Karpas-422 (cell line): ENCODE measurements around the gene BHMT. TPM values are rescaled to one million over a fixed set of nuclear protein-coding genes. Genes with fewer than 3 reads are reported as not detected.
"Not testable (repeated sequence)": the region's sequence is repeated elsewhere in the genome, so short reads cannot be mapped to it uniquely, and the experiment has no call there.

ENCODE experiments used
- DNase-seq: peaks from one replicate; pipeline ENCODE4 v3.0.0-alpha.2; 2015
- H2AFZ ChIP-seq: fragments of 200-600 bp; sonication (generic); 2 replicates; pipeline ENCODE4 v1.6.1; 2014; ENCODE audit warnings: antibody characterized with exemption, low read length, mixed read lengths
- H3K27ac ChIP-seq: fragments of 200-600 bp; sonication (generic); 2 replicates; pipeline ENCODE4 v1.5.1; 2014; ENCODE audit warnings: mild to moderate bottlenecking, low read length, moderate library complexity
- H3K27me3 ChIP-seq: fragments of 200-600 bp; sonication (generic); 2 replicates; pipeline ENCODE4 v1.6.1; 2014; ENCODE audit warnings: low read length, mixed read lengths
- H3K36me3 ChIP-seq: fragments of 200-600 bp; sonication (generic); 2 replicates; pipeline ENCODE4 v1.6.1; 2014; ENCODE audit warnings: low read length, mixed read lengths; ENCODE audit not compliant: insufficient read depth
- H3K4me1 ChIP-seq: fragments of 200-600 bp; sonication (generic); 2 replicates; pipeline ENCODE4 v1.6.1; 2014; ENCODE audit warnings: mild to moderate bottlenecking, low read length, mixed read lengths
- H3K4me2 ChIP-seq: fragments of 200-600 bp; sonication (generic); 2 replicates; pipeline ENCODE4 v1.6.1; 2014; ENCODE audit warnings: low read length, low read depth, mild to moderate bottlenecking; ENCODE audit not compliant: poor library complexity, severe bottlenecking
- H3K4me3 ChIP-seq: fragments of 200-600 bp; sonication (generic); 2 replicates; pipeline ENCODE4 v1.5.1; 2014; ENCODE audit warnings: mild to moderate bottlenecking, antibody characterized with exemption, low read length, mixed read lengths
- H3K79me2 ChIP-seq: fragments of 200-600 bp; sonication (generic); 2 replicates; pipeline ENCODE4 v1.6.1; 2014; ENCODE audit warnings: mild to moderate bottlenecking, low read length, mixed read lengths
- H3K9ac ChIP-seq: fragments of 200-600 bp; sonication (generic); 2 replicates; pipeline ENCODE4 v1.6.0; 2014; ENCODE audit warnings: low read length
- H3K9me2 ChIP-seq: fragments of 200-600 bp; sonication (generic), shearing (Covaris generic); replicated peaks from 2 replicates; pipeline ENCODE4 v1.6.0; 2014; ENCODE audit warnings: mild to moderate bottlenecking, low read length, moderate library complexity; ENCODE audit not compliant: insufficient read depth
- H3K9me3 ChIP-seq: fragments of 300-700, 200-600 bp; sonication (generic); 2 replicates; pipeline ENCODE4 v1.6.1; 2014; ENCODE audit warnings: low read length, mixed read lengths
- H4K20me1 ChIP-seq: fragments of 200-600 bp; sonication (generic); 2 replicates; pipeline ENCODE4 v1.6.1; 2014; ENCODE audit warnings: mild to moderate bottlenecking, antibody characterized with exemption, low read length, low read depth; ENCODE audit not compliant: insufficient read depth
- small RNA-seq: library from RNA; depleted of rRNA; stranded (forward); fragments of <200 nt; gene quantifications from one replicate; pipeline ENCODE3, GENCODE V24; 2014
- total RNA-seq: library from RNA; depleted of rRNA; stranded (reverse); fragments of >200 nt; shearing (Covaris generic); gene quantifications from 2 replicates; pipeline ENCODE4 v1.2.3, GENCODE V29; 2014; ENCODE audit warnings: low replicate concordance; rRNA removed

BHMT gene
- total RNA-seq, 1 experiment from 2014 or later = not detected

DNA sequence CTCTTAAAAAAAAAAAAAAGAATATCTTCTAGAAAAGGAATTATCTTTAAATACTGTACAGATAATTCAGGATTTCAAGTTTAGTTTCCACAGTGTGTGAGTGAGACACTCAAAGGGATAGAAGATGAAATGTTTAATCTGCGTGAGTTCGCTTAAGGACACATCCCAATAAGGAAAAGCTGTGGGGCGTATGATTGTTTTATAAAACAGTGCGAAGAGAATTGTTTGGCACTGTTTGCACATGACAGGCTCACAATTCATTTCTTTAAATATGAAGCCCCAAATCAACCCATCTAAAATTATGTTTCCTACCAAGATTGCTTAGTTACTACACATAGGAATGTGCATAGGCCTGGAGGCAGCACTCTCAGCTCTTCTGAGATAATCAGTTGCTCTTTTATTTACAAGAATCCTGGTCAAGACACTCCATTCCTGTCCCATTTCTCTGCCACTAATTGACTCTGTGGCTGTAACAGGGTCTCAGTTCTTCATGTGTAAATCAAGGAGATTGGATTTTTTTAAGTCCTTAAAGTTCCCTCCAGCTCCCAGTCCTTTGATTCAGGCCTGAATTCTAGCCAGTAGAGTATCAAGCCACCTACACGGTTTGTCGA is 60.1 kb downstream of the BHMT start:
- no peak overlapping the region for H3K4me3 ChIP-seq
- no peaks in the 10 kb centered on the region for H3K4me1 ChIP-seq
- no peak overlapping the region for H3K9ac ChIP-seq
- H3K9me3 ChIP-seq = no peaks in the 10 kb centered on the region
- H3K4me2 ChIP-seq = no peak overlapping the region
- no peaks in the 10 kb centered on the region for H3K9me2 ChIP-seq
- H3K36me3 ChIP-seq = no peaks in the 10 kb centered on the region
- no peaks in the 10 kb centered on the region for H4K20me1 ChIP-seq
- no peak overlapping the region for H2AFZ ChIP-seq
- no peak for DNase-seq
- no peak overlapping the region for H3K27ac ChIP-seq
- H3K79me2 ChIP-seq = no peaks in the 10 kb centered on the region
- no peaks in the 10 kb centered on the region for H3K27me3 ChIP-seq

DNA sequence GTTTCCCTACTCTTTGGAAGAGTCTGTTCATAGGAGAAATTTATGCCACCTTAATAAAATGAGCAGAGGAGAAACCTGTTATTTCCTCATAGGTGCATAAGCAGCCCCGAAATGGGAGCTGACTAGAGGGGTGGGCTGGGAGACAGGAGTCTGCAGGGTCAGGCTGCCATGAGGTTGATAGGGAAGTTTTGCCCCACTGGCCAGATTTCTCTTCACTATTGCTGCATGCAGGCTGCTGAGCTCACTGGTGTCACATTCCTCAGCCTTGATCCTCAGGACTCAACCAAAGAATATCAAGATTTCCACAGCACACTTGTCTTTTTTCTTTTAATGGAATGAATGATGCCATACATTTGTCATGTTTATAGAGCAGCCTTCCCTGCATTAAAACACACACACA is 60.7 kb downstream of the BHMT start:
- H3K9ac ChIP-seq = no peak overlapping the region
- no peak for DNase-seq
- no peaks in the 10 kb centered on the region for H3K9me3 ChIP-seq
- no peaks in the 10 kb centered on the region for H3K36me3 ChIP-seq
- no peak overlapping the region for H2AFZ ChIP-seq
- H3K79me2 ChIP-seq = no peaks in the 10 kb centered on the region
- no peak overlapping the region for H3K4me2 ChIP-seq
- H4K20me1 ChIP-seq = no peaks in the 10 kb centered on the region
- H3K4me1 ChIP-seq = no peaks in the 10 kb centered on the region
- H3K27me3 ChIP-seq = no peaks in the 10 kb centered on the region
- no peaks in the 10 kb centered on the region for H3K9me2 ChIP-seq
- no peak overlapping the region for H3K27ac ChIP-seq
- no peak overlapping the region for H3K4me3 ChIP-seq

DNA sequence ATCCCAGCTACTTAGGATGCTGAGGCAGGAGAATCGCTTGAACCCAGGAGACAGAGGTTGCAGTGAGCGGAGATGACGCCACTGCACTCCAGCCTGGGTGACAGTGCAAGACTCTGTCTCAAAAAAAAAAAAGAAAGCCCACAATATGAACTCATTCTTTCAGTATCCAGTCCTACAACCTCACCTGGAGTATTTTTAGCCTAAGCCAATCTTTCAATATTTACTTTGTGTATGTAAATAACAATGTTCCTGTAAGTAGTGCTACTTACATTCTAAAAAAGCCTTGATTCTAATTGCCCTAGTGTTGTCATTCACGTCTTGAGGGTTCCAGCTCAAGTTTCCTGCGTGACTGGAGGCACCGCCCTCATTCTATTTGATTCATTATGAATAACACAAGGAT is 62.0 kb downstream of the BHMT start:
- Histone ChIP-seq H3K4me3 (no peak overlapping the region), H2AFZ (no peak overlapping the region), H3K27ac (no peak overlapping the region), H3K9ac (no peak overlapping the region), H3K4me2 (no peak overlapping the region), H3K36me3 (no peaks in the 10 kb centered on the region), H3K27me3 (no peaks in the 10 kb centered on the region), H3K79me2 (no peaks in the 10 kb centered on the region), H3K9me2 (no peaks in the 10 kb centered on the region), H4K20me1 (no peaks in the 10 kb centered on the region), H3K4me1 (no peaks in the 10 kb centered on the region), H3K9me3 (no peaks in the 10 kb centered on the region)
- DNase-seq = no peak

DNA sequence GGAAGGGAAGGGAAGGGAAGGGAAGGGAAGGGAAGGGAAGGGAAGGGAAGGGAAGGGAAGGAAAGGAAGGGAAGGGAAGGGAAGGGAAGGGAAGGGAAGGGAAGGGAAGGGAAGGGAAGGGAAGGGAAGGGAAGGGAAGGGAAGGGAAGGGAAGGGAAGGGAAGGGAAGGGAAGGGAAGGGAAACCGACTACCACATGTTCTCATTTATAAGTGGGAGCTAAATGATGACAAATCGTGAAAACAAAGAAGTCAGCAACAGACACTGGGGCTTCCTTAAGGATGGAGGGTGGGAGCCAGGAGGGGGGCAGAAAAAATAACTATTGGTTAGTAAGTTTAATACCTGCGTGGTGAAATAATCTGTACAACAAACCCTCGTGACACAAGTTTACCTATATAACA is 68.8 kb downstream of the BHMT start:
- not testable (repeated sequence) for H3K9me3 ChIP-seq, DNase-seq, H3K9me2 ChIP-seq, H3K4me2 ChIP-seq, H3K36me3 ChIP-seq, H3K27ac ChIP-seq, H3K27me3 ChIP-seq, H3K4me1 ChIP-seq, H4K20me1 ChIP-seq, H3K9ac ChIP-seq, H2AFZ ChIP-seq, H3K4me3 ChIP-seq, H3K79me2 ChIP-seq

DNA sequence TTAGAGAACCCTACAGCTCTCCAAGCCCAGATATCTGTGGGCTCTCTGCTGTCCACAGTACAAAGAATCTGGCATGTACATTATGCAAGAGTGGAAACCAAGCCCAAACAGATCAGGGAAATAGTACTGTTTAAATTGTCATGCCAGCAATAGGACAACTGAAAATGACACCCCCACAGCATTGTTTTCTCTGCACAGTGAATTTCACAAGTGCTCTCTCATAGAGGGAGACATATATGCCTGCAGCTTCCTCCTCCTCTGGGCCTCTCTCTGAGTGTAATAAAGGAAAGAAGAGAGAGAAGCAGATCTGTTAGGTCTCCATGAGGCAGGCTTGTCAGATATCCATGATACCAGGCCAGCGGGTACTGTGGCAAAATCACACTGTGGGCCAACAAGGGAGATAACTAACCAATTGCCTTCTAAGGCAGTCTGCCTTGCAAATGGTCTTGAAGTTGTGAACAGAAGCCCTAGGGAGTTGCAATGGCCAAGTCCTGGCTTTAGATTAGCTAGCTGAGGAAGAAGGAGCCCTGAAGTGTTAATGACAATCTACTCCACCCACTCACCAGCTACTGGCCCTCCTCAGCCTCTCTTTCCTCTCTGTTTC is 69.9 kb downstream of the BHMT start:
- Histone ChIP-seq H3K27ac (no peak overlapping the region), H4K20me1 (no peaks in the 10 kb centered on the region), H3K4me2 (no peak overlapping the region), H3K4me3 (no peak overlapping the region), H3K27me3 (no peaks in the 10 kb centered on the region), H3K36me3 (no peaks in the 10 kb centered on the region), H3K79me2 (no peaks in the 10 kb centered on the region), H3K9me2 (no peaks in the 10 kb centered on the region), H3K4me1 (no peaks in the 10 kb centered on the region), H3K9ac (no peak overlapping the region), H3K9me3 (no peaks in the 10 kb centered on the region), H2AFZ (no peak overlapping the region)
- DNase-seq = no peak

Small RNA genes lying within 50 kb of the gene (small RNA-seq; reads per million reads assigned to genes)
- not detected for gene RNY3P1

Other genes starting within 250 kb of the BHMT start
- 3.1 and 10.8 TPM in 2 replicates for gene ARSB, start 126.5 kb upstream of the BHMT start, total RNA-seq
- not detected in 2 replicates for gene DMGDH, start 42.1 kb upstream of the BHMT start, total RNA-seq
- not detected in 2 replicates for gene BHMT2, start 42.0 kb upstream of the BHMT start, total RNA-seq
- gene JMY, start 124.3 kb downstream of the BHMT start, total RNA-seq = not detected in 2 replicates